HepG2 (cell line): ENCODE data around the gene VEGFA. TPM values are rescaled to one million over a fixed set of nuclear protein-coding genes. Genes with fewer than 3 reads are reported as not detected.

ENCODE experiments used
- HOXD1 ChIP-seq: sonication (generic); formaldehyde crosslinking; IDR thresholded peaks from 2 replicates; pipeline ENCODE4 v1.5.0; 2020; ENCODE audit warnings: missing genetic modification reagents
- IKZF5 ChIP-seq: IDR thresholded peaks from 2 replicates; pipeline ENCODE4 v1.6.1; 2018; ENCODE audit warnings: missing genetic modification reagents, mild to moderate bottlenecking, missing compliant biosample characterization
- MTF1 ChIP-seq: sonication (generic); formaldehyde crosslinking; IDR thresholded peaks from 2 replicates; pipeline ENCODE4 v1.5.0; 2020; ENCODE audit warnings: missing genetic modification reagents
- NCOA5 ChIP-seq: sonication (generic); formaldehyde crosslinking; IDR thresholded peaks from 2 replicates; pipeline ENCODE4 v1.4.0; 2020; ENCODE audit warnings: missing genetic modification reagents
- NONO ChIP-seq, 2 experiments: fragments of 450-650 bp in 1 of 2; sonication (generic) in 1 of 2; formaldehyde crosslinking in 1 of 2; IDR thresholded peaks in 1 of 2; conservative IDR thresholded peaks in 1 of 2; 2 replicates each; pipeline versions ENCODE4 v1.6.1 to v1.8.0; 2017 to 2022; ENCODE audit warnings: mild to moderate bottlenecking in 1 of 2, missing genetic modification reagents in 1 of 2, moderate library complexity in 1 of 2
- NR0B2 ChIP-seq: sonication (generic); formaldehyde crosslinking; IDR thresholded peaks from 2 replicates; pipeline ENCODE4 v1.4.0; 2020; ENCODE audit warnings: mild to moderate bottlenecking, missing genetic modification reagents
- PRPF4 ChIP-seq: fragments of 200-400 bp; formaldehyde crosslinking; IDR thresholded peaks from 2 replicates; pipeline ENCODE4 v1.6.1; 2016; ENCODE audit warnings: low read length, low read depth; ENCODE audit not compliant: poor library complexity, severe bottlenecking
- RARG ChIP-seq: sonication (generic); formaldehyde crosslinking; IDR thresholded peaks from 2 replicates; pipeline ENCODE4 v1.4.0; 2020; ENCODE audit warnings: low read depth, mild to moderate bottlenecking, missing genetic modification reagents
- SIN3A ChIP-seq: IDR thresholded peaks from 2 replicates; pipeline ENCODE4 v1.6.1; 2011; ENCODE audit warnings: low read depth, mild to moderate bottlenecking, control low read depth, low read length, borderline replicate concordance
- SRF ChIP-seq: IDR thresholded peaks from 2 replicates; pipeline ENCODE4 v1.6.1; 2011; ENCODE audit warnings: mild to moderate bottlenecking, low read depth, low read length, moderate library complexity
- STAG1 ChIP-seq: sonication (generic); formaldehyde crosslinking; IDR thresholded peaks from 2 replicates; pipeline ENCODE4 v1.4.0; 2020; ENCODE audit warnings: missing genetic modification reagents
- STAT6 ChIP-seq: sonication (generic); formaldehyde crosslinking; IDR thresholded peaks from 2 replicates; pipeline ENCODE4 v1.4.0; 2020; ENCODE audit warnings: missing genetic modification reagents, mild to moderate bottlenecking, borderline replicate concordance
- TCF7L2 ChIP-seq: IDR thresholded peaks from 2 replicates; pipeline ENCODE4 v1.6.1; 2011; ENCODE audit warnings: mild to moderate bottlenecking, low read depth, low read length, moderate library complexity
- TFDP1 ChIP-seq: IDR thresholded peaks from 2 replicates; pipeline ENCODE4 v1.6.1; 2016; ENCODE audit warnings: missing compliant biosample characterization, missing genetic modification reagents, borderline replicate concordance
- ZNF101 ChIP-seq: sonication (generic); formaldehyde crosslinking; IDR thresholded peaks from 2 replicates; pipeline ENCODE4 v1.4.0; 2020; ENCODE audit warnings: mild to moderate bottlenecking, low read depth, missing genetic modification reagents, borderline replicate concordance
- ZNF180 ChIP-seq: sonication (generic); formaldehyde crosslinking; IDR thresholded peaks from 2 replicates; pipeline ENCODE4 v1.4.0; 2020; ENCODE audit warnings: low read depth, missing genetic modification reagents, borderline replicate concordance
- ZNF333 ChIP-seq: sonication (generic); formaldehyde crosslinking; IDR thresholded peaks from 2 replicates; pipeline ENCODE4 v1.4.0; 2020; ENCODE audit warnings: mild to moderate bottlenecking, missing genetic modification reagents, borderline replicate concordance
- ZSCAN22 ChIP-seq: sonication (generic); formaldehyde crosslinking; IDR thresholded peaks from 2 replicates; pipeline ENCODE4 v1.4.0; 2020; ENCODE audit warnings: mild to moderate bottlenecking, missing genetic modification reagents
- ZSCAN31 ChIP-seq: sonication (generic); formaldehyde crosslinking; IDR thresholded peaks from 2 replicates; pipeline ENCODE4 v1.5.0; 2020; ENCODE audit warnings: low read depth, mild to moderate bottlenecking, missing genetic modification reagents
- polyA plus RNA-seq, 8 experiments: library from polyadenylated mRNA; depleted of rRNA in 3 of 8; stranded (reverse) in 7 of 8; unstranded in 1 of 8; fragments of >200 nt; fragmentation: Illumina TruSeq in 4 of 8; extraction: Trizol in 4 of 8; gene quantifications; 2 replicates each; pipeline versions ENCODE4 v1.2.1 to v1.2.3, GENCODE V29; 2011 to 2016; ENCODE audit warnings: low read depth in 4 of 8, missing spikeins in 1 of 8, mixed read lengths in 1 of 8; ENCODE audit not compliant: insufficient read depth in 1 of 8
- total RNA-seq, 5 experiments: library from RNA; depleted of rRNA; stranded (reverse); fragments of >200 nt; fragmentation: Illumina TruSeq; extraction: Trizol; gene quantifications; 2 replicates each; pipeline ENCODE4 v1.2.3, GENCODE V29; 2016; ENCODE audit warnings: low read depth in 1 of 5
- TF ChIP-seq, protein P1 (sequence below): sonication (generic); formaldehyde crosslinking; IDR thresholded peaks from 2 replicates; pipeline ENCODE4 v1.9.0; 2021; ENCODE audit warnings: missing genetic modification reagents, mild to moderate bottlenecking, borderline replicate concordance

VEGFA gene
- total and polyA plus RNA-seq, 2 of the 13 experiments (the other 11 are each of a cell fraction or from before 2014, with no cell fraction given), result 68.1 to 629 TPM

DNA sequence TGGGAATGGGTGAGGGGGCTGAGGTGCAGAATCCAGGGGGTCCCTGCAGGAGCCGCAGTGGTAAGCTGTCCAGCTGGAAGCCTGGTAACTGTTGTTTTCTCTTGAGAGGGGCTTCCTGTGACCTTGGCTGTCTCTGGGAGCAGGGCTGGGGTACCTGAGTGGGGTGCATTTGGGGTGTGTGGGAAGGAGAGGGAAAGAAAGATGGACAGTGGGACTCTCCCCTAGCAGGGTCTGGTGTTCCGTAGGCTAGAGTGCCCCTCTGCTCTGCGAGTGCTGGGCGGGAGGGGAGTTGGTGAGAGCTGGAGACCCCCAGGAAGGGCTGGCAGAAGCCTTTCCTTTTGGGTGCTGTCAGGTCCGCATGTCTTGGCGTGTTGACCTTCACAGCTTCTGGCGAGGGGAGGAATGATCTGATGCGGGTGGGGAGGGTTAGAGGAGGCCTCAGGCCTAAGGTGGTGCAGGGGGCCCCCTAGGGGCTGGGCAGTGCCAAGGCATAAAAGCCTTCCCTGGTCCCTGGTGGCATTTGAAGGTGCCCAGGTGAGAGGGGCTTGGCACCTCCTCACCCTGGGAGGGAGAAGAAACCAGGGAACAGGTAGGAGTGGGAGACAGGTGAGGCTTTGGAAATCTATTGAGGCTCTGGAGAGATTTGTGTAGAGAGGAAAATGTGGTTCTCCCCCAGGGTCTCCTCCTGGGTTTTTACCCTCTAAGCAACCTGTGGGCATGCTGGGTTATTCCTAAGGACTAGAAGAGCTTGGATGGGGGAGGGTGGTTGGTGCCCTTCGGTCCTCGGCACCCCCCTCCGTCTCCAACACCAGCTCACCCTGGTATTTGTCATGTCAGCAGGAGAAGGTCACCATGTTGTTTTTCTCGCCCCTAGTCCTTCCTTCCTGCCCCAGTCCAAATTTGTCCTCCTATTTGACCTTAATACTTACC is 3.3 kb downstream of the VEGFA start (continued):
- TF ChIP-seq NONO (IDR thresholded peaks at IDR 0.05), result no peak
- no peak for TF ChIP-seq NONO (CRISPR knock-in tag; conservative IDR thresholded peaks at IDR 0.05)
- no peak for TF ChIP-seq TCF7L2
- peak; percentile 43; the same call in 1 of the 2 replicates for TF ChIP-seq SIN3A
- no peak for TF ChIP-seq IKZF5
- TF ChIP-seq STAG1, result peak; percentile 70
- no peak for TF ChIP-seq HOXD1 (CRISPR knock-in tag)
- TF ChIP-seq RARG (CRISPR knock-in tag), result no peak
- no peak for TF ChIP-seq STAT6 (CRISPR knock-in tag)
- TF ChIP-seq TFDP1 (CRISPR knock-in tag), result peak; percentile 70
- no peak for TF ChIP-seq MTF1 (CRISPR knock-in tag)
- no peak for TF ChIP-seq NCOA5 (CRISPR knock-in tag)
- no peak; the same call in 1 of the 2 replicates for TF ChIP-seq ZNF333
- no peak for TF ChIP-seq ZNF180 (CRISPR knock-in tag)
- TF ChIP-seq PRPF4, result no peak
- TF ChIP-seq ZNF101 (CRISPR knock-in tag), result no peak
- no peak for TF ChIP-seq ZSCAN31
- no peak for TF ChIP-seq ZSCAN22 (CRISPR knock-in tag)
- TF ChIP-seq, protein P1, sequence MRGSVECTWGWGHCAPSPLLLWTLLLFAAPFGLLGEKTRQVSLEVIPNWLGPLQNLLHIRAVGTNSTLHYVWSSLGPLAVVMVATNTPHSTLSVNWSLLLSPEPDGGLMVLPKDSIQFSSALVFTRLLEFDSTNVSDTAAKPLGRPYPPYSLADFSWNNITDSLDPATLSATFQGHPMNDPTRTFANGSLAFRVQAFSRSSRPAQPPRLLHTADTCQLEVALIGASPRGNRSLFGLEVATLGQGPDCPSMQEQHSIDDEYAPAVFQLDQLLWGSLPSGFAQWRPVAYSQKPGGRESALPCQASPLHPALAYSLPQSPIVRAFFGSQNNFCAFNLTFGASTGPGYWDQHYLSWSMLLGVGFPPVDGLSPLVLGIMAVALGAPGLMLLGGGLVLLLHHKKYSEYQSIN (CRISPR knock-in tag), result no peak
- TF ChIP-seq NR0B2 (CRISPR knock-in tag), result no peak
- TF ChIP-seq SRF, result no peak
